OCI-LY3 (cell line): Measurements from ENCODE around the gene PLPPR4.

Experiments
- H2AFZ ChIP-seq: fragments of 200-600, 300-600 bp; shearing (Covaris generic); 2 replicates; pipeline ENCODE4 v1.6.0; 2014; ENCODE audit warnings: antibody characterized with exemption, low read depth, low read length
- H3K27ac ChIP-seq: fragments of 200-600, 300-600 bp; sonication (generic); 2 replicates; pipeline ENCODE4 v1.5.1; 2014; ENCODE audit warnings: mild to moderate bottlenecking, low read length, moderate library complexity, mixed read lengths
- H3K27me3 ChIP-seq: fragments of 200-600, 300-600 bp; sonication (generic); 2 replicates; pipeline ENCODE4 v1.6.1; 2014; ENCODE audit warnings: low read depth, low read length, mixed read lengths
- H3K36me3 ChIP-seq: fragments of 200-600, 300-600 bp; sonication (generic); replicated peaks from 2 replicates; pipeline ENCODE3; 2014; ENCODE audit warnings: low read depth, low read length, mixed read lengths
- H3K4me1 ChIP-seq: fragments of 300-600, 200-600 bp; sonication (generic); 2 replicates; pipeline ENCODE4 v1.6.1; 2014; ENCODE audit warnings: low read length, mixed read lengths
- H3K4me2 ChIP-seq: fragments of 200-600, 300-600 bp; sonication (generic); 2 replicates; pipeline ENCODE4 v1.6.1; 2014; ENCODE audit warnings: low read length, mixed read lengths
- H3K4me3 ChIP-seq: fragments of 300-600, 200-600 bp; sonication (generic); 2 replicates; pipeline ENCODE4 v1.5.1; 2014; ENCODE audit warnings: antibody characterized with exemption, mild to moderate bottlenecking, low read length, moderate library complexity
- H3K79me2 ChIP-seq: fragments of 300-600, 200-600 bp; shearing (Covaris generic); 2 replicates; pipeline ENCODE4 v1.6.1; 2014; ENCODE audit warnings: mild to moderate bottlenecking, low read length, mixed read lengths
- H3K9ac ChIP-seq: fragments of 300-600, 200-600 bp; shearing (Covaris generic); 2 replicates; pipeline ENCODE4 v1.6.0; 2014; ENCODE audit warnings: mild to moderate bottlenecking, low read length, moderate library complexity
- H3K9me3 ChIP-seq: fragments of 200-600, 300-600 bp; shearing (Covaris generic); 2 replicates; pipeline ENCODE4 v1.6.1; 2014; ENCODE audit warnings: low read length, mixed read lengths; ENCODE audit not compliant: insufficient read depth
- H4K20me1 ChIP-seq: fragments of 200-600, 300-600 bp; sonication (generic); 2 replicates; pipeline ENCODE4 v1.6.1; 2016; ENCODE audit warnings: low read length, mixed read lengths; ENCODE audit not compliant: insufficient read depth
- CTCF ChIP-seq: fragments of 200-600, 300-600 bp; sonication (generic); IDR thresholded peaks from 2 replicates; pipeline ENCODE4 v1.5.1; 2014; ENCODE audit warnings: antibody characterized with exemption, low read length, low read depth
- EZH2phosphoT487 ChIP-seq: fragments of 200-600 bp; shearing (Covaris generic); IDR thresholded peaks from 2 replicates; pipeline ENCODE4 v1.6.1; 2018; ENCODE audit warnings: antibody characterized with exemption, mixed run types, low read depth

Gene PLPPR4

GRCh38 chr1:99347041-99347684 is 82.9 kb downstream of the PLPPR4 start:
- H2AFZ ChIP-seq = no peak overlapping the region
- TF ChIP-seq CTCF (no peak), EZH2phosphoT487 (no peak)
- H3K4me1 ChIP-seq = no peaks in the 10 kb centered on the region
- H4K20me1 ChIP-seq = no peaks in the 10 kb centered on the region
- no peak overlapping the region for H3K4me2 ChIP-seq
- H3K4me3 ChIP-seq = no peak overlapping the region
- no peaks in the 10 kb centered on the region for H3K79me2 ChIP-seq
- H3K36me3 ChIP-seq = no peaks in the 10 kb centered on the region
- no peaks in the 10 kb centered on the region for H3K27me3 ChIP-seq
- no peak overlapping the region for H3K27ac ChIP-seq
- H3K9me3 ChIP-seq = no peaks in the 10 kb centered on the region
- H3K9ac ChIP-seq = no peak overlapping the region

GRCh38 chr1:99348397-99349132 is 84.3 kb downstream of the PLPPR4 start:
- no peak overlapping the region for H3K4me2 ChIP-seq
- TF ChIP-seq CTCF (no peak), EZH2phosphoT487 (no peak)

GRCh38 chr1:99352821-99353220 is 88.5 kb downstream of the PLPPR4 start:
- Histone ChIP-seq H3K9ac (no peak overlapping the region), H3K9me3 (no peaks in the 10 kb centered on the region), H3K27ac (no peak overlapping the region), H3K4me2 (no peak overlapping the region), H3K27me3 (no peaks in the 10 kb centered on the region), H3K4me3 (no peak overlapping the region), H3K4me1 (no peaks in the 10 kb centered on the region), H3K36me3 (no peaks in the 10 kb centered on the region), H3K79me2 (no peaks in the 10 kb centered on the region), H4K20me1 (no peaks in the 10 kb centered on the region), H2AFZ (no peak overlapping the region)
- TF ChIP-seq EZH2phosphoT487 = no peak
- TF ChIP-seq CTCF = no peak

More at GRCh38 chr1:99348397-99349132, 84.3 kb downstream of the PLPPR4 start:
- no peaks in the 10 kb centered on the region for H3K9me3 ChIP-seq
- H3K27me3 ChIP-seq = no peaks in the 10 kb centered on the region
- no peaks in the 10 kb centered on the region for H3K79me2 ChIP-seq
- H3K4me1 ChIP-seq = no peaks in the 10 kb centered on the region
- no peak overlapping the region for H3K27ac ChIP-seq
- no peaks in the 10 kb centered on the region for H3K36me3 ChIP-seq
- H4K20me1 ChIP-seq = no peaks in the 10 kb centered on the region
- H3K4me3 ChIP-seq = no peak overlapping the region
- no peak overlapping the region for H2AFZ ChIP-seq
- H3K9ac ChIP-seq = no peak overlapping the region

GRCh38 chr1:99358770-99359169 is 94.5 kb downstream of the PLPPR4 start:
- no peak overlapping the region for H3K9ac ChIP-seq
- no peak overlapping the region for H3K4me2 ChIP-seq
- no peak overlapping the region for H2AFZ ChIP-seq
- H3K36me3 ChIP-seq = no peaks in the 10 kb centered on the region
- no peak overlapping the region for H3K27ac ChIP-seq
- H3K79me2 ChIP-seq = no peaks in the 10 kb centered on the region
- H4K20me1 ChIP-seq = no peaks in the 10 kb centered on the region
- no peaks in the 10 kb centered on the region for H3K27me3 ChIP-seq
- H3K9me3 ChIP-seq = no peaks in the 10 kb centered on the region
- no peak overlapping the region for H3K4me3 ChIP-seq
- H3K4me1 ChIP-seq = no peaks in the 10 kb centered on the region
- TF ChIP-seq EZH2phosphoT487 (no peak), CTCF (no peak)
